GM19452 (cell line): ENCODE measurements around the gene DNAH8.

ENCODE experiments used
- ATAC-seq: cut with Tn5 transposase; IDR thresholded peaks from one replicate; pipeline ENCODE4 v1.9.1; 2021; ENCODE audit not compliant: unreplicated experiment

The DNAH8 gene

DNA sequence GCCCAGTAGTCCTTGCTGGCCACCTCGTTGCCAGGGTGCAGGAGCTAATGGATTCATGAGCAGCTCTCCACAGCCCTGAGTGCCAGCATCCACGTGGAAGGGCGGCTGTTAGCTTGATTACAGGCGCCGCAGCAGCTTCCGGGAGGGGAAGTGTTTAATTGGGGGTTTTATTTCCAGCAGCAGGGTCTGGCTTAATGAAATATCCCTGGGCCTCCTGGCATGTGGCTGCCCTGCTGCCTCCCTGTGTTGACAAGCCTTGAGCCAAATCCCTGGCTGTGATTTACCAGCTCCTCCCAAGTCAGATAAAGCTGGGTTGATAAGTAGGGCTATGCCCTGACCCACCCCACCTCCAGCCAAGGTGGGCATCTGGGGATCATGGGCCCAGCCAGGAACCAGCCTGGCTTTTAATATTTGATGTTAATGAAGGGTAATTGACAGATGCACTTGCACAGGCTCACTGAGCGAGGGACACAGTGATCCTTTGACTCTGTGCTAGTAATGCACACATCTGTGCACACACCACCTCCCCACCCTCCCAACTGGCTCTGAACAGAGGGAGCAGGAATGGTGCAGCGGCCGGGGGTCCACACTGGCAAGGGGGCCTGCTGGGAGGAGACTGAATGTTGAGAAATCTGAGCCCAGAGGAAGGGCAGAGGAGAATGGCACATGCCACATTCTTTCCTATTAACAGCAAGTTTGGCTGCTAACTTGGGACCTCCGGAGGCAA is 347.1 kb downstream of the DNAH8 start:
- ATAC-seq: no peak

DNA sequence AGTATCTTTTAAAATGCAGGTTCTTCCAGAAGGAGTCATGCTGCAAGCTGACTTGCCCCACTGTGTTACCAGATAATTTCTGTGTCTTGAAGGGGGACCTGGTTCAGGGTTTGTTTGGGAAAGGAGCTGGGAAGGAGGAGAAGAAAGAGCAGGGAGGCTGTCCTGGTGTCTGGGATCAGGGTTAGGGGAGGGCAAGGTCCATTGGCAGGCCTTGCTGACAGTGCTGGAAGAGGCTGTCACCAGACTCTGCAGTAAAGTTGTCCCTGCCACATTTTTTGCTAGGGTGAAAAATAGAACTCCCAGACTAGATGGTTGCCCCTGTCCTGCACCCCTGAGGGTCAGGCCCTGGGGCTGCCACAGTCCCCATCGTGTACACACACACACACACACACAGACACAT is 348.4 kb downstream of the DNAH8 start:
- no peak for ATAC-seq

DNA sequence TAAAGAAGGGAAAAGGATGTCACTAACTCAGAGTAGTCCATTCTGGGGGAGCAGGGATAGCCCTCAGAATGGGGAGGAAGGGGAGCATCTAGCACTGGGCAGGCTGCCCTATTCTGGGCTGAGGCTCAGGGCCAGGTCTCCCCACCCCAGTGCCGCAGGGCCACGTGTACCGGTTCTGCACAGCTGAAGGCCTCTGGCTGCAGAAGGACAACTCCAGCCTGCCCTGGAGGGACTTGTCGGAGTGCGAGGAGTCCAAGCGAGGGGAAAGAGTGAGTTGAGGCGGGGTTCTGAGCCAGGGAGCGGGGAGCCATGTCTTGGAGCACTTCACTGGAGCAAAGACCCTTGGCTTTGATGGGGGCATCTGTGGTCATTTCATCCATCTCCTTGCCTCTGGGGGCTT is 350.4 kb downstream of the DNAH8 start:
- no peak for ATAC-seq

DNA sequence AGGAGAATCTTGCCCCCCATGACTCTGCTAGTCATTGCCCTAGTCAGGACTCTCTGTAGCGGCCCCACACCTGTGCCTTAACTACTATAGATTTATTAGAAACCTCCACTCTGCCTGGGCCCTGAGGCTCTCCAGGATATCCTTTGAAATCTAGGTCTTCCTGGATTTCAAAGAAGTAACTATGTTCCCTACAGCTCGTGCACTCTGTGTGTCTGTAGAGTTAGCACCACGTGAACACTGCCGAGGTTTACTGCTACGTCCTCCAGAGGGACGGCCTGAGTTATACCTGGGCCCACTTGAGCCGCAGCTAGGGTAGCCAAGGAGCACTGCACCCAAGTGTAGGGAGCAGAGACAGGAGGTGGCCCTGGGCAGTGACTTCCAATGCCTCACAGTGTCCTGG is 353.3 kb downstream of the DNAH8 start:
- ATAC-seq: no peak

DNA sequence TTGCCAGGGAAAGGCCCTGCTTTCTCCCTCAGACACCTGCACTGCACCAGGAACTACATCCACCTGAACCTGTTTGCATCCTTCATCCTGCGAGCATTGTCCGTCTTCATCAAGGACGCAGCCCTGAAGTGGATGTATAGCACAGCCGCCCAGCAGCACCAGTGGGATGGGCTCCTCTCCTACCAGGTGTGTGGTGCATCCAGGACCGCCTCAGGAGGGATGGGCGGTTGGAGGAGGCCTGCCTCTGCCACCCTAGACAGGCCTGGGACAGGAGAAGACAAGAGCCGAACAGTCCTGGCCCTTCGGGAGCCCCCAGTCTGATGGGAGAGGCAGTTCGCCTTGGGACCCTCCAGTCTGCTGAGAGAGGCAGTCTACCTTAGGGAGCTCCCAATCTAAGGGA is 357.7 kb downstream of the DNAH8 start:
- ATAC-seq: no peak

DNA sequence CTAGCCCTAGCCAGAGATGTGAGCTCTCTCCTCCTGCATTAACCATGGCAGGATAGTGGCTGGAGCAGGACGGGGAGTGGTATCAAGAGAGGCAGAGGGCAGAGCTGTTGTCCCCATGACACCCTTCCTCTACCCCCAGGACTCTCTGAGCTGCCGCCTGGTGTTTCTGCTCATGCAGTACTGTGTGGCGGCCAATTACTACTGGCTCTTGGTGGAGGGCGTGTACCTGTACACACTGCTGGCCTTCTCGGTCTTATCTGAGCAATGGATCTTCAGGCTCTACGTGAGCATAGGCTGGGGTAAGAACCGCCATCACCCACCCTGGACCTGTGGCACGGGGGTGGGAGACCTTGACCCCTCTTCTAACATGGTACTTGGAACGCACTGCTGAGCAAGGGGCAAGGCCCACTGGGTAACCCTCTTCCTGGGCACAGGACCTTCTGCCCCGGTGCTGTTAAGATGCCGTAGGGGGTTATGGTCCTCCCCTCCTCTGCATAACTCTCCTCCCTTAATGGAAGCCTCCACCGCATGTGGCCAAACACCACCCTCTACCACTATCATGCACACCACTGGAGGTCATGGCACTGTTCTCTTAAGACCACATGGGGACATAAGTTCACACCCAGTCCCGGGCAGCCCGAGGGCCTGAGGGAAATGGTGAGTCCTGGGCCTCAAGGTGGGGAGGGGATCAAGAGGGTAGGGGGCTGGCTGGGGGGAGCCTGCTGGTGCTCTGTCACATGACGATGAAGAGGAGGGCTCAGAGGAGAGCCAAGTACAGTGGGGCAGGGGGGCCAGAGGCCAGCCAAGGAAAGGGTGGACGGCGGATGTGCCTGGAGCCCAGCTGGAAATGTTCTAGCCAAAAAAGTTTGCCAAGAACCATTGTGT is 358.6 kb downstream of the DNAH8 start:
- ATAC-seq: no peak

DNA sequence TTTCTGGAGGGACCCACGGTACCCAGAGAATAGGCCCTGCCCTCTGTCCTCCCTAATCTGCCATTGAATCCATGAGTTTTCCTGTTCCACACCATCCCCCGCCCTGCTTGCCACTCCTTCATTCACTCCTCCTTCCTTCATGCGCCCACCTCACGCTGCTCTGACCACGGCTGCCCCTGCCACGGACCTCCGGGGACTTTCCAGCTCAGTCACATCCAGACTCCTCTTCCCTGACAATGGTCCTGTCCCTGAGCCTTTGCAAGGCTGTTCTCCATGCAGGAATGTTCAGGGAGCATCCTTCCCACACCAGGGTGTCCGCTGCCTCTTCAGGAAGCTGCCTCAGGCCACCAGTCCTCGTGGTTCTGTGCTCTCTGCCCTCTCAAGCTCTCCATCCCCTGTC is 359.4 kb downstream of the DNAH8 start:
- ATAC-seq: no peak

DNA sequence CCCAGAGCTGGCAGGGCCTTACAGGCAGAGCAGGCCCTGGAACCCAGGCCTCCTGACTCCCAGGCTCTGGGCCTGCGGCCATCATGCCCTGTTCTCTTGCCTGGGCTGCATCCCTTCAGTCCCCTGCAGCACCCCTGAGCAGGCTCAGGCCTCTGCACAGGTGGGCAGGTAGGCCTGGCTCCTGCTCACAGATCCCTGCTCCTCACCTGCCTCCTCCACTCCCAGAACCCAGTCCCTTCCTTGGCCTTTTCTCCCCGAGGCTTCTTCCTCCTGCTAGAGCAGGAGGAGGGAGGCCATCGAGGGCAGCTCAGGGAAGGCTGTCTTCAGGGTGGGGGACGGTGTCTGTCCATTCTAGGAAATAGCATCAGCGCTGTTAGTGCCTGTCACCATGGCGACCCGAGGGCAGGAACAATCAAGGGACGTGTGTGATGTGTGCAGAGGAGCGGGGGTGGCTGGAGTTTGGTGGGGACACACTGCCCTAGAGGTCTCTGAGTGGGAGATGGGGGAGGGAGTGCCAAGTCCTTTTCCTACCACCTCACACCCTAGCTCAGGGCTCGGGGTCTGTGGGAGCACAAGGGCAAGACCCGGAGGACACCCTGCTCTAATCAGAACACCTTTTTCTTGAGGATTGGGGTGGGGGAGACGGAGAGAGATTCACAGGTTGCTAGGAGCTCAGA is 360.0 kb downstream of the DNAH8 start:
- ATAC-seq: no peak

DNA sequence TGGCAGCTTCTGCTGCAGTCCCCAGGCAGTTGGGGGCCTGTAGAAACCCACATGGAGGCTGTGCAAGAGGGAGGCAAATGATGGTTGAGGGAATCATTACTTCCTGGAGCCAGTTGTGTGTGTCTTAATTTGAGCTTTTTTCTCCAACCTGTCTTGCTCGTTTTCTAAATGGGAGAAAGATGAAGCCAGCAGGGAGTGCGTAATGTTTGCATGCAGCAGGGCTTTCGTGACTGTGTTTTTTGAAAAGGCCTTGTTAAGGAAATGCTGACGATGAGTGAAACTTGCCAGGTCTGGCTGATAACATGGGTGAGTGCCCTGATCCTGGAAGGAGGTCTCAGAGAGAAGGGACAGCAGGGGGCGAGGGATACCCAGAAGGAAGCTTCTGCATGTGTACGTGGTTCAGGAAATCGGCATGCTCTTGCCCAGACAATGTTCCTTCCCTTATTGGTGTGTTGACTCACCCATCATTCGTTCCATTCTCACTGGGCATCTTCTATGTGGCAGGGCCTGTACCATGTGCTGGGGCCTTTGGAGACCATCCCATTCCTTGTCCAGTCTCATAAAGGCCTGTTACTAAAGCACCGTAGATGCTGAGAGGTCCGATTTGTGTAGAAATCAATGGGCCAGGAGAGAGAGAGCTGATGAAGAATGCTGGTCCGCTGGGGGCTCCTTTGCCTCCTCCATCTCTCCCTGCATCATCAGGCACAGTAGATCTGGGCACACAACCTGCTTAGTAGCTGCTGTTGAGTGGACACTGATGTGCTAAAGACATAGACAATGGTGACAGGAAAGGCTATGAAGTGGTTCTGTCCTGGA is 360.9 kb downstream of the DNAH8 start:
- ATAC-seq: no peak

DNA sequence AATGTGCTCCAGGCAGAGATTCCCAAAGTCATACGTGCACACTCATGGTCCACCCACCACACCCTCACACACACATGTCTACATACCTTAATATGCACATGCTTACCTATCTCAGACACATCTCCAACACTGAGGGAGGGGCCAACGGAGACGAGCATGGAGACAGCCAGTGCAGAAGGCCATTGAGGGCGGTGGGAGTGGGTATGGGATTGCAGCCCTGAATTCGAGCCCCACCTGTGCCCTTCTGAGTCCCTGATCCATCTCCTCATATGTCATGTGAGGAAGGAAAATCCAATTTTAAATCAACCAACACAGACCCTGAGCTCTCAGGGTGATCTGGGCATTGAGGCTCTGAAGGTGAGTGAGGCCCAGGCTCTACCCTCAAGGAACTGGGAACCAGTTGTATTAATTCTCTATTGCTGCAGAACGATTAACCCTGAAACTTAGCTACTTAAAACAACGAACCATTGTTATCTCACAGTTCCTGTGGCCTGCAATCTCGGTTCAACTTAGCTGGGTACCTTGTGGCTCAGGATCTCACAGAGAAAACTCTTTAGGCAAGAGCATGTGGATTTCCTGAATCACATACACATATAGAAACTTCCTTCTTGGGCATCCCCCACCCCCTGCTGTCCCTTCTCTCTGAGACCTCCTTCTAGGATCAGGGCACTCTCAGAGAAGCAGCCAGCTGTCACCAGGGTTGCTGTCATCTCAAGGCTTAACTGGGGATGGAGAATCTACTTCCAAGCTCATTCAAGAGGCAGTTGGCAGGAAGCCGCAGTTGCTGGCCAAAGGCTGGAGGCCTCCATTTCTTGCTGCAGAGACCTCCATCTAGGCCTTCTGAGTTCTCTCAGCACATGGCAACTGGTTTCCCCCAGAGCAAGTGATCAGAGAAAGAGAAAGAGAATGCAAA is 361.8 kb downstream of the DNAH8 start:
- ATAC-seq: no peak

DNA sequence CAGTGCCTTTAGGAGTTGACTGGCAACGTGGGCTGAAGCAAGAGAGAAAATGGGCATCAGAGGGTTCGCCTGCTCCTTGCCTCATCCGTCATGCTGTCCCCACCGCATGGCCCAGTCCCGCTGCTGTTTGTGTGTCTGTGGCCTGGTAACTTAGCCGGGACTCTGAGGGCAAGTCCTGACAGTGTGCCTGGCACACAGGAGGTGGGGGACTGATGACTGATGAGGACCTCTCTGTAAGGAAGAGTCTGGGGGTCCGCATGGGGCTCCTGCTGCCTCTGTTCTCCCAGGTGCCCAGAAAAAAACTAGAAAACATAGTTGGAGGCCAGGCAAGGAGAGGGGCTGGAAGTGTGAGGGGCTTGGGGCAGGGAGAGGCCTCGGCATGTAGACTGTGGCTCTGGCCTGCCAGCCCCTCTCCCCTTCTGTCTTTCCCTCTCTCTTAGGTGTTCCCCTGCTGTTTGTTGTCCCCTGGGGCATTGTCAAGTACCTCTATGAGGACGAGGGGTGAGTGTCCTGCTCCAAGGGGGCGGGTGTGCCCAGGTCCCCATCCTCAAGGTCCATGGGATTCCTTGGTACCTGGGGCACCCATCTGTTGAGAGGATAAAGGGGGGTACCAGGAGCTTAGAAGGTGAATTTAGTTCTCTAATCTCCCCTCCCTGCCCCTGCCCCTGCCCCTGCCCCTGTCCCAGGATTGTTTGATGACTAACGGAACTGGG is 362.9 kb downstream of the DNAH8 start:
- no peak for ATAC-seq

DNA sequence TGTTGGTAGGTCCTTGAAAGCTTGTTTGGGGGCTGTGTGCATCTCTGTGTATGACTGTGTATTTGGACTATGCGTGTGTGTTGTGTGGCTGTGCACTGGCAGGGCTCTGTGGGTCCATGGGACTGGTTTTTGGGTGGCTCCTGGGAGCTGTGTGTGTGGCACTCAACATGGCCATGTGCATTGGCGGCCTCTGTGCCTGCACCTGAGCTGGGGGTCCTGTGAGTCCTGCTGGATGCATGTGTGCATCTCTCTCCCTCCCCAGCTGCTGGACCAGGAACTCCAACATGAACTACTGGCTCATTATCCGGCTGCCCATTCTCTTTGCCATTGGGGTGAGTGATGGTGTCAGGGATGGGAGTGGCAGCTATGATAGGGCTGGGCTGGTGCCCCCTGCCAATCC is 363.6 kb downstream of the DNAH8 start:
- no peak for ATAC-seq

DNA sequence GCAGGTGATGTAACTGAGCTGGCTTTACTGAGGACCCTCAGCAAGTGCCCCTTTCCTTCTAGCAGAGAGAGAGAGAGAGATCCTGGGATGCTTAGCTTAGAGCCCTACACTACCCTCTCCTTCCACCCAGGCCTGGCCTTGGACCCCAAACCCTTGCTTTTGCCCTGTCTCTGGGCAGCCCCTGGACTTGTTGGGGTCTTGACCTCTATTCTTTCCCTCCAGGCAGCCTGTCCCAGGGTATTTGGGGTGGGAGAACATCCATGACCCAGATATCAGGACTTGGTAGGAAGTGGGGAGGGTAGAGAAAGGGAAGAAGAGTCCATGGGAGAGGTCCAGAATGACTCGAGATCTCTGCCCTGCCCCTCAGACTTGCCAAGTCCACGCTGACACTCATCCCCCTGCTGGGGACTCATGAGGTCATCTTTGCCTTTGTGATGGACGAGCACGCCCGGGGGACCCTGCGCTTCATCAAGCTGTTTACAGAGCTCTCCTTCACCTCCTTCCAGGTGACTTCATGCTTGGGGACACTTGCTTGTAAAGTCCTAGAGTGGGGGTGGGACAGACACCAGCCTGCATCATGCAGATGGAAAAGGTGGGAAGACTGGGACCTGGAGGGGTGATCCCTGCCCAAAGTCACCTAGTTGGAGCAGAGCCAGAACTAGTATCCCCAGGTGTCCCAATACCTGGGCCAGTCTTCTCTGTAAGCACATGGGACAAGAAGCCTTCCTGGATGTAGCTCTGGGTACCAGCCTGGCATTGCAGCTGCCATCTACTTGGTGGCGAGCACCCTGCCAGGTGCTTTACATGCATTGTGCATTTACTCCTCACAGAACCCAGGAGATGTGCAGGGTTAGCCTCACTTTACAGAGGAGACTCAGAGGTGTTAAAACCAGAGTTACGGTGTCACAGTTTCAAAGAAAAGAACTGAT is 364.4 kb downstream of the DNAH8 start:
- ATAC-seq: no peak
